Measurements from ENCODE around the gene GLS.
"Not testable (repeated sequence)": the region's sequence is repeated elsewhere in the genome, so short reads cannot be mapped to it uniquely, and the experiment has no call there.

The GLS gene

DNA sequence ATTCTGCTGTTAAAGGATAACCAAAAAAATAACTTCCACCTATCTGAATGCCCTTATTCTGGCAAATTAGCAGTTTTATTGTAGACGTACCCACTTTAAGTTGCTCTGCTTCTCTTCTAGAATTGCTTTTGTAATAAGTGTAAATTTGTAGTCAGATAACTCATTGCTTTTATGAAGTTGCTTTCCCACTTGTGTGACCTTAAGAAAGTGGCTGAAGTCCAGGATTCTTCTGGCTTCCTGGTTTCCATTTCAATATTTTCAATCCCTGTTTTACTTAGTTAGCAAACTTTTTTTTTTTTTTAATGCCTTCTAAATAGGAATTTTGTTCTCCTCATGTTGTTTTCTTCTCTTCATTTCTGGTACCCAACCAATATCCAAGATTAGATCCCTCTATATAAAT lies 59.8 kb downstream of the GLS start:
- no peak for DNase-seq

- no peak for DNase-seq
Observed at GRCh38 chr2:190941571-190941970, 61.0 kb downstream of the GLS start.

DNA sequence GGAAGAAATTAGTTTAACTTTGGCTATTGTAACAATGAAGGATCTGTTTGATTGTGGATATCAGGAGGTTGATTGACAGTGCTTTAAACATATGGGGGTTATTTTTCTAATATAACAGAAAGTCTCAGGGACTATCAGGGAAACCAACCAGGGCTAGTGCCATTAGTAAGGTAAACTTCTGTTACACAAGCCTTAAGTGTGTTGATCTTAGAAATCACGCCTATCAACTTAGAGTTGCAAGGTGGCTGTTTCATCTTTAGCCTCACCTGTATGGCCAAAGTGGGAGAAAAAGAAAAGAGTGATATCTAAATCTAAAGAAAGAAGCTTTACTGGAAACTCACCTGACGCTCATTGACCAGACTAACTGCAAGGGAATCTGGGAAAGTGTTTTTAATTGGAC lies 62.1 kb downstream of the GLS start:
- no peak for DNase-seq

GRCh38 chr2:190943706-190944105 lies 63.1 kb downstream of the GLS start:
- DNase-seq: no peak

DNA sequence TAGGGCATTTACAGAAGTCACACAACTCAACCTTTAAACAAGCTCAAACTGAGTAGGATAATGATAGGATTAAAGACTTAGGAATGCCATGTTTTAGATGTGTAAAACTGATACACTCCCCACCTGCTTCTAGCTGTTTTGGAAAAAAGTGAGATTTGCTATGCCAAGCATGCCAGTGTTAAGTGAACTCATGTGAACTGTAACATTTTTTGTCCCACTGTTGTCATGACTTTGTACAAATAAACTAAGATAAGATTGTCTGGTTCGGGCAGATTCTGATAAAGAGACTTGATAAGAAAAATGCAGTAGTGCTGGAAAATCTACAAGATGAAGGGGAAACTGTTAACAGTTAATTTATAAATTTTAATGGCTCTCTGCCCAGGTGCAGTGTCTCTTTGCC lies 66.5 kb downstream of the GLS start:
- peak; percentile 23 for DNase-seq

DNA sequence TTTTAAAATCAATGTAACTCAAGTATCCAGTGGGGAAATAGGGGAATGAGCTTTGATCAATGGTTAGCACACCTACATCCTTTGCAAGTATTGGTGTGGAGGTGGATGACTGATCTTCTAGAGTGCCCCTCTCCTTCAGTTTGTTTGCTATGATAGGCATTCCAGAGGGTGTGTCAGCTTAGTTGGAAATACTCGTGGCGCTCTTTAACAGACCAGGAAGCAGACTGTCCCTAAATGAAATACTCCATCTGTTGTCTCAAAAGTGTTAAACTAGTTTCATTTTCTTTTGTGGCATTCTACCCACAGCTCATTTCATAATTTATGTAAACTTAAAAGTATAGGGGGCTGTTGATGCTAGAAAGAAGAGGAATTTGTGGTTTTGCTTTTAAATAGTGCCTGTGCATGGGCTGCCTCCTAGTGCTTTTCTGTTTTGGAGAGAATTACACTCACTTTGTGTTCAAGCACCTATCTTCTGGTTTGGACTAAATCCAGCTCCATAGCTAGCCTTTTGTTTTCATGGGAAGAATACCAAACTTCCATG lies 67.2 kb downstream of the GLS start:
- DNase-seq: peak; percentile 54

DNA sequence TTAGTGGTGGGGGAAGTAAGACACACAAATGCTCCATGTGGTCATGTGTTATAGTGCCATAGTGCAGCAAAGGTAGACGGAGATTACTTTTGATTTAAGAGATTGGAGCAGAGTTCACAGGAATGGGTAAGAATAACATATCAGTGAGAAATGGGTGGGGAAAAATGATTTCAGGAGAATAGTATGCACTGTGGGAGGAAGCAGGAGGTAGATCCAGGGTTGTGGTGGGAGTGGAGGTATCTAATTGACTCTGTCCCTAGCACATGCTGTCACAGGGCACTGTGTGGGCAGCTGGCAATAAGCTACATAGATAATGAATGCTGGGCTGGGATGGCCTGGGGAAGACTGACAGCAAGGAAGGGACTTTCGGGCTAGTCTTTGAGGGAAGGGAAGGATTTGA lies 68.0 kb downstream of the GLS start:
- no peak for DNase-seq

DNA sequence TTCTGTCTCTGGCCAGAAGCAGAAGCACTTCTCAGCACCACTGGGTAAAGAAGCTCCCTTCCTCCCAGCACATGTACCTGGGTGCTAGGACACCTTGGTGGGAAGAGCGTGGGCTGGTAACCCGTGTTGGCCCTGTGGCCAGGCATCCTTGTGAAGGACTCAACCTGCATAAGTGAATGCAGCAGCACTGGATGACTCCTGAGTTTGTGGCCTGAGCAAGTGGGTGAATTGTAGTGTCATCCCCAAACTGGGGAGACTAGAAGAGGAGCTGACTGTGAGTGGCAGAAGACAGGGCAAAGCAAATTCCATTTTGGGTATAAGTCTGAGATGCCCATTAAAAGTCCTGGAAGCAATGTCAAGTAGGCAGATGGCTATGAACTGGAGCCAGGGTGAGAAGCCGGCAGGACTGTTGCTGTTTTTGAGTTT lies 70.0 kb downstream of the GLS start:
- no peak for DNase-seq

GRCh38 chr2:190953257-190953656 lies 72.6 kb downstream of the GLS start:
- DNase-seq: no peak

DNA sequence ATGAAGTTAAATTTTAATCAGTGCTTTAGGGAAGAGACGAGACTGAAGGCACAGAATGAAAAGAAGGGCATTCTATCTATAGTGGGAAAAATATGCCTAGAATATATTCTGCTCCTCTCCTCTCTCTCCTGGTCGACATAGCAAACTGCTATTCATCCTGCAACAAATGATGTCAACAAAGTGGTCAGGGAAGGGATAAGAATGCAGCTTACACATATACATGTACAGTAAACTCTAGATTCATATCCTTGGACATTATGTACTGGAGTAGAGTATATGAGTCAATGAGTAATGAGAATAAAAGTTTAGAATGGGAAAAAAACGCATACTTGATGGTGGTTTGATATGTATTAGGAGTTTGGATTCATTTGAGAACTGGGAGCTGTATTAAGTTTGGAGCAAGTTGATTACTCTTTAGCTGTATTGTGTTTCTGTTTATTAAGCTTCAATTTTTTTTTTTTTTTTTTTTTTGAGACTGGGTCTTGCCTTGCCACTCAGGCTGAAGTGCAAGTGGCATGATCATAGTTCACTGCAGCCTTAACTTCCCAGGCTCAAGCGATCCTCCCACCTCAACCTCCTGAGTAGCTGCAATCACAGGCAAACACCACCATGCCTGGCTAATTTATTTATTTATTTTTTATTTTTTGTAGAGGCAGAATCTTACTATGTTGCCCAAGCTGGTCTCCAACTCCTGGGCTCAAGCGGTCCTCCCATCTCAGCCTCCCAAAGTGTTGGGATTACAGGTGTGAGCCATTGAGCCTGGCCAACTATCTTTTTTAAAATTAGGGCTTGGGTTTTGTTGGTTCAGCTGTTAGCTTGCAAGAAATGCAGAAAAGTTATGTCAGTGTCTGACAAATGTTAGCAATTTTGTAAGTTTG lies 79.5 kb downstream of the GLS start:
- no peak for DNase-seq

DNA sequence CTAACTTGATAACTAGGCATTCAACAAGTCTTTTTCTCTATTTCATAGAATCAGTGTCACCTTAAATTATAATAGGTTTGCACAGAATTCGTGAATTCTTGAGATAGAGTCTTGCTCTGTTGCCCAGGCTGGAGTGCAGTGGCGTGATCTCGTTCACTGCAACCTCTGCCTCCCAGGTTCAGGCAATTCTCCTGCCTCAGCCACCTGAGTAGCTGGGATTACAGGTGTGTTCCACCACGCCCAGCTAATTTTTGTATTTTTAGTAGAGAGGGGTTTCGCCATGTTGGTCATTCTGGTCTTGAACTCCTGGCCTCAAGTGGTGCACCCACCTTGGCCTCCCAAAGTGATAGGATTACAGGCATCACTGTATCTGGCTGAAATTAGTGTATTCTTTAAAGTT lies 80.5 kb downstream of the GLS start:
- DNase-seq: not testable (repeated sequence)

DNA sequence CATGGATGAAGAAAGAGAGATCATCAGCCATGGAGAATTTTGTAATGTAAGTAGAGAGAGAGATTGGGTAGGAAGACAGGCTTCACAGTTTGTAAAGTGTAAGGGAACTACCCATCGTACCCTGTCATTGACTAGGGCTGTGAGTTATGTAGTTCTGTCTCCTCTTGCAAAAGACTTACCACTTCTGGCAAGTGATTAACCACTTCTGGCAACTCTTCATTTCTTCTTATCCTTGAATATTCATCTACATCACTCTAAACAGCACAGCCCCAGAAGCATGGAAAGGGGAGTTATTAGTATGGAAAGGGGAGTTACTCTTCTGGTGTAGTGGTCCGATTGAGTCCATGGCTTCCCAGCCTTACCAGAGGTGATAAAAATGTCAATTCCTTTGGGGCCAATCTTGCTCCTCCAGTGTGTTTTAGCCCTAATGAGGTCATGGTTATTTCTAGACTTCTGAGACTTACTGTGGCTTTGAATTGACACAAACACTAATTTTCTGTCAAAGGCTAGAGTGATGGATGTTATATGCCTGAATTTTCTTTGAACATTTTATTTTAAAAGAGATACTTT lies 81.4 kb downstream of the GLS start:
- no peak for DNase-seq

DNA sequence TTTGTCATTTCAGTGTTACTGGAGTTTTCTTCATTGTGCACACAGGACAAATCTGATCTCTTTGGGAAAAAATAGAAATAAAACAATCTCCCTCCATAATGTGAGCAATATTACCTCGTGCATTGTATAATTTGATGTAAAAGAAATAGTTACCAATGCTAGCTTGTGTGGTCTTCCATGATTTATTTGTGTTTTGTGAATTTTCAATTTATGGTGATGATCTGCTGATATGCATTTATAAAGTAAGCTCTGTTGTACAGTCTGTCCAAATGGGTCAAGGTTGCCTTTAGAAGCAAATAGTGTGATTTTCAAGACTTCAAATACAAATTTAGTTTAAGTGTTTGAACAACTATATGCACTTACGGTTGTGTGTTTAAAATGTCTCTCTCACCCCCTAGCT lies 82.5 kb downstream of the GLS start:
- DNase-seq: no peak

DNA sequence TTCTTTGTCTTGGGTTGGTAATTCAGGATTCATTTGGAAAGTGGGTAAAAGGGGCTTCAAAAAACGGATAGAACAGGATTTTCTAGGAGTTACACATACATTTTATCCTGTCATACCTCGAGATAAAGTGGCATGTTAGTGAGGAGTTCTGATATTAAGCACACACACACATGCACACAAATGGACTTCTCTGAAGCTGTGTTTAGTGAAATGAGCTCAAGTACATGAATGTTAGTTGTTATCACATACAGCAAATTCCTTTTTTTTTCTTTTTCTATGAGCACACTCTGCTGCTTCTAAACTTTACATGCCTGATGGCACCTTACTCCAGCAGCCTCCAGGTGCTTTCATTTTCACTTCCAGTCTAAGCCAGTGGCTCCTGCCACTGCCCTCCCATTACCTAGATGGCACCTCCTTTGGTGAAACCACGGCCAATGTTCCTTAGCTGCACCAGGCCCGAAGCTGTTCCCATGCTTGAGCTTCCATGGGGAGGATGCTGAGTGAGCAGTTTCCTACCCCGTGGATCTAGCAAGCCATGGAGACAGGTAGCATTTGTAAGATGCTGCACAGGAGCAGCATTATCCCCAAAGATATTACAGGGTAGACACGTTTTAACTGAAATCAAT lies 83.7 kb downstream of the GLS start:
- peak; percentile 23 for DNase-seq

DNA sequence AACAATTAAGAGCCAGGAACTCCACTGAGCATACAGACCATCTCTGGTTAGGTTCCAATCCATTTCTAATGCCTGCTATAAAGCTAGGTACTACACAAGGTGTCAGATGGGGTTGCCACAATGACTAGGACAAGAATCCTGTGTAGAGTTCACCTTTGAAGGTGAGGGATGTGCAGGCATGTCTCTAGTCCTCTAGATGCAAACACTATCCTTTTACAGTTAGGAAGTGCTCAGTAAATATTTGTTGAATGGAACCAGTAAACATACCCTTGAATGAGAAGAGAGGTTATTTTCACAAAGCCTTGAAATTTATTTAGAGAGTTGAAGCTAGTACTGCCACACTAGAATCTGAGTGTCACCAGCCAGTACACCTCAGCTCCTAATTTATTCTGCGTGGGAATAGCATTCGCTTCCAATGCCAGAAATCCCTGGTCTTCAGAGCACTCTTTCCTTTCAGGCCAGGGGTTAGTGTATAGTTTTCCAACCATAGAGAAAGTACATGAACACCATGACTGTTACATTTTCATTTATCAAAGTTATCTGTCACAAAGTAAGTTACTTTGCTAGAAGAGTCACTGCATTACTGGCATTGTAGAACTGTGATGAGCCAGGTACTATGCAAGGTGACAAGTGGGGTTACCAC lies 85.1 kb downstream of the GLS start:
- no peak for DNase-seq

- no peak for DNase-seq
Observed at GRCh38 chr2:190968522-190968921, 87.9 kb downstream of the GLS start.

GRCh38 chr2:190970160-190970559 lies 89.5 kb downstream of the GLS start:
- no peak for DNase-seq

DNA sequence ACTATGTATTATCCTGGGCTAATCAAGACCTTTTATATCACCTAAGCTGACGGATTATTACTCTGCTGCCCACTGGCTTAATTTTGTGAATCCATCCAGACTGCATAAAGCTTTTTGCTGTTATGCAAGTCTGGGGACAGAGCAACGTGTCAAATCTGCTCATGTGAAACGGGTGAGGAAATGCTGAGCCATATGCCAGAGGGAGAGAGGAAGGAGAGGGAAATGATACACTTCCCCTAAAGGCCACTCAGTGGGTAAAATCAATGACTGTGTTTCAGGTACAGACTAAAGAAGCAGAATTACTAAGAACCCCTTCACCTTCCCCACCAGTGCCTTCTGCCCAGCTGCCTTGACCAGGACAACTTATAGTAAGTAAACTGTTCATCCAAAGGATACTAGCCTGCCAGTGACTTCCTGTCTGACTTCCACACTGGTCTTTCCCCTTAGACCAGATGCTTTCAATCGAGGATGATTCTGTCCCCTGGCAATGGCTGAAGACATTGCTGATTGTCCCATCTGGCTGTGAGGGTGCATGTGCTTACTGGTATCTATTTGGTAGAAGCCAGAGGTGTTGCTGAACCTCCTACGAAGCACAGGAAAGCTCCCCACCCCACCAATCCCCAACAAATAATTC lies 90.4 kb downstream of the GLS start:
- no peak for DNase-seq

- no peak for DNase-seq
Observed at GRCh38 chr2:190972213-190972612, 91.6 kb downstream of the GLS start.

- no peak for DNase-seq
Observed at GRCh38 chr2:190972846-190973245, 92.2 kb downstream of the GLS start.

- DNase-seq: no peak
Observed at GRCh38 chr2:190973262-190973661, 92.6 kb downstream of the GLS start.

DNA sequence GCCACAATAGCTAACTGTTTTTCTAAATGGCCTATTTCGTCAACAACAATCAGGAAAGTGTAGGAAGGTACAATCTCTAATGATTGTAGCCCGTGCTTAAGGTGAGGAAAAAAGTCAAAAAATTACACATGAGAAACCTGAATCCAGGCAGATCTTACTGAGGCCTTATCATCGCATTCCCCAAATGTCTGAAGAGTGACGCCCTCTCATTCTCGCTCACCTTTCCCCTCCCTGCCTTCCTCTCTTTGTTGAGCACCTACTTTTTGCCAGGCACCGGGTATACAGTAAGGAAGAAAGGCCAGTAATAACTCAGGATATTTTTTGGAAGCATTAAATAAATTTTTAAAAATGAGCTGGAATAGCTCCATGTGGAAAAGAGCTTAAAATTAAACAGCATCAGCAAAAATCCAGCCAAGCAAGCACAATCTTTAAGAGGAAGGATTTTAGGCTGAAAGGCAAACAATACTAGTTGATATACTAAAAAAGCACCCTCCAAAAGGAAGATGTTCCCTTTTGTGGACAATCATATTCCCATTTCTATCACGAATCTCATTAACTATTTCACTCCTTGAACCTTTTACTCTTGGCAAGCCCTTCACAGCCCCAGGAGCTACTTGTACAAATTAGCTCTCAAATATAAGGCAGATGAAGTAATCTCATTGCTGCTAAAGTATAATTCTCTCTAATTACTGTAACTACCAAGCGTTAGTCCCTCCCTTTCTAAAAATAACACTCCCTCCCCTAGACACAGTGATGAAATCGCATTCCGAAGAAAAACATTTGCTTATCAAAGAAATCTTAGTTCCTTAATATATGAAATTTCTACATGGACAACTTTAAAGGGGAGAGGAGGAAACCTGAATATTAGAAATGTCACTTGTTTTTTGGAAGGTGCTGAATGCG lies 93.4 kb downstream of the GLS start:
- no peak for DNase-seq

Measured in CD4-positive, alpha-beta T cell treated with Interleukin-17A for 1 hour (primary cell).